ENCODE results near the gene ALPK3.
"Not testable (repeated sequence)": the region's sequence is repeated elsewhere in the genome, so short reads cannot be mapped to it uniquely, and the experiment has no call there.

Gene ALPK3

DNA sequence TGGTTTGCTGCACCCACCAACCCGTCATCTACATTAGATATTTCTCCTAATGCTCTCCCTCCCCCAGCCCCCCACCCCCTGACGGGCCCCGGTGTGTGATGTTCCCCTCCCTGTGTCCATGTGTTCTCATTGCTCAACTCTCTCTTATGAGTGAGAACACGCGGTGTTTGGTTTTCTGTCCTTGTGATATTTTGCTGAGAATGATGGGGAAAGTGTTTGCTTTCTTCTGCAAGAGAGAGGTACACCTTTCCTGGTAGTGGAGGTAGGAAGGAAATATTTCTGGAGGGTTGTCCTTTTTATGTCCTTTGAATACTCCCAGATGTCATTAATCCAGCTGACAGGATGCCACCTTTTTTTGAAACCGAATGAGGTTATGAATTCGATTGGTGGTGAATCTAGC, 56.8 kb downstream of the ALPK3 start:
- DNase-seq (ENCODE audit: low read depth): no peak

DNA sequence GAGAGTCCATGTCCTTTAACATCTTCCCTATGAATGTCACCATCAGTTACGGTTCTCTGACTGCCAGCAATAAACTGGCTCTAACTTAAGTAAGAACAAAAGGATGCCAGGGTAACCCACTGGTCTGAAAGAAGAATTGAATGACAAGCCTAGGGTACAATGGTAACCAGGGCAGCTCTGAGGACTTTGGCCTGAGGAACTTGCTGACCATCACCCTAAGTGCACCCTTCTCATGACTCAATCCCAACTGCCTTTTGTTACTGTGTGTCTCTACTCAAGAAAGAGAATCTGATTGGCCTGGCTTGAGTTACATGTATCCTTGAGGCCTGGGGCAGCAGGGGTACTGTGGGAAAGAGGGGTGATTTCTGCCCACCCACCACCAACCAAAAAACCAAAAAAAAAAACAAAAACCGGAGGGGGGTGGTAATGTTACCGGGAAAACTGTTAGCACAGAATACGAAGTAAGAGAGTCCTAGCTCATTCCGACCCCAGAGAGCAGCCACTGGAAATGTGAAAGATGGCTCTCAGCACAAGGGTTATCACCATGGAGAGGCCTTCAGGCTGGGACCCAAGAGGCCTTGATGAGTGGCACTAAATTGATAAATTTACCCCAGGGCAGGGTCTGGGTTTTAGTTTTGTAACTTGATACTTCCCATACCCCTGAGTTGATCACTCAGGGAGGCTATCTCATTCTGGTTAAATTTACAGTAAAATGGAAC, 58.0 kb downstream of the ALPK3 start:
- DNase-seq (ENCODE audit: low read depth): no peak

DNA sequence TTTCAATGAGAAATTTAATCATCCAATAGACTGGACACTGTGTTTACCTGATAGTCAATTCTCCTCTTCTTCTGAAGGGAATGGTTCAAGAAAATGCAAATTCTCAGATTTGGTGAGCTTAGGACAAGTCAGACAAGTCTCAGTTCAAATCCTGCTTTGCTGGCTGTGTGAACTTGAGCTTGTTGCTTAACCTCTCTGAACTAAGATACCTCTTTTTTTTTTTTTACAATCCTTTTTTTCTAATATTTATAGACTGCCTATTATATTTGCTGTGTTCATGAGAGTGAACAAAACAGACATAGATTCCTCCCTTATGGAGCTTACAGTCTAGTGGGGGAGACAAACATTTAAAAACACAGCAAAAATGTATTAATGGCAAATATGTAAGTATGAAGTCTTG, 59.1 kb downstream of the ALPK3 start:
- no peak for DNase-seq (ENCODE audit: low read depth)

DNA sequence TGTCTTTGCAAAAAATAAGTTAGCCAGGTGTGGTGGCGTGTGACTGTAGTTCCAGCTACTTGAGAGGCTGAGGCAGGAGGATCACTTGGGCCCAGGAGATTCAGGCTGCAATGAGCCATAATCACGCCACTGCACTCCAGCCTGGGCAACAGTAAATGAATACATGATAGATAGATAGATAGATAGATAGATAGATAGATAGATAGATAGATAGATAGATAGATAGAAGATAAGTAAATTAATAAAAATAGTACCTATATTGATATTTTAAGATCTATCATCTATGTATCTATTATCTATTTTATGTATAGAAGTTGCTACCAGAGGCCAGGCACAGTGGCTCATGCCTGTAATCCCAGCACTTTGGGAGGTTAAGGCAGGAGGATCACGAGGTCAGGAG, 60.5 kb downstream of the ALPK3 start:
- not testable (repeated sequence) for DNase-seq (ENCODE audit: low read depth)

DNA sequence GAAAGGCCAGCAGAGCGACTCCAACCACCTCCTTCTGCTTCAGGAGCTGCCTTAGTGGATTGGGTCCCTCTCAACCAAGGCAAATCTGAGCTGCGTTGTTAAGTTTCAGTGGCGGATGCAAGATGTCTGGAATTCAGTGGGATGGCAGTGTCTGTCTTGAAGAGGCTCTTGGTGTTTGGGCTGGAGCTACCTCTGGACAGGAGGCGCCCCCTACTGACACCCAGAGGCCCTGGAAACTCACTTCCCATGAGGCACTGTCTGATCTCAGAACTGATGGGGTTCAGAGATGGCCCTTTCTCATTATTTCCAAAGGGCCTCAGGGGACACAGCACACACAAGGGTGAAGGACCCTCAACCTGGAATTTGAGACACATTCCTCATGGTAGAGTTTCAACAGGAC, 61.3 kb downstream of the ALPK3 start:
- peak; percentile 9 for DNase-seq (ENCODE audit: low read depth)

DNA sequence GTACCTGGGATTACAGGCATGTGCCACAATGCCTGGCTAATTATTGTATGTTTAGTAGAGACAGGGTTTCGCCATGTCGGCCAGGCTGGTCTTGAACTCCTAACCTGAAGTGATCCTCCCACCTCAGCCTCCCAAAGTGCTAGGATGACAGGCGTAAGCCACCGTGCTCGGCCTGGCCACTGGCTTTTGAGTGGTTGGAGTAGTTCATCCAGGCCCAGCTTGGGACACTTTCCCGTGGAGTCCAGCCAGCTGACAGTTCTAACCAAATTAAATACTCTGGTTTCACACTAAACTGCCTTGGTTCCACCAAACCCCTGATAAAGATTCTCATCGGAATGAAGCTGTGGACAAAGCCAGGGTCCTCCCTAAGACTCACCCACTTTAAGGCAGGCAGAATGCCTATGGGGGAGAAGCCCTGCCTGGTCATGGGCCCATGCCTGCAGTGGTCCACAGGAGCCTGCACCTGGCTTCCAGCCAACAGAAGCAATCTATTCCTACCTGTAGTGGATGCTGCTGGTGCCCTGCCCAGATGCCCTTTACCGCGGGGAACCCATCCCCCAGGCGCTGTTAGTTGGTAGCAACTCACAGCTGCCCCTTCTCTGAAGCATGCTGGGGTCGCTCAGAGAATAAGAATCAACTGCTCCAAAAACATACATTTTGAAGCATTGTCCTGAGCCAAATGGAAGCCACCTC, 62.1 kb downstream of the ALPK3 start:
- no peak for DNase-seq (ENCODE audit: low read depth)

DNA sequence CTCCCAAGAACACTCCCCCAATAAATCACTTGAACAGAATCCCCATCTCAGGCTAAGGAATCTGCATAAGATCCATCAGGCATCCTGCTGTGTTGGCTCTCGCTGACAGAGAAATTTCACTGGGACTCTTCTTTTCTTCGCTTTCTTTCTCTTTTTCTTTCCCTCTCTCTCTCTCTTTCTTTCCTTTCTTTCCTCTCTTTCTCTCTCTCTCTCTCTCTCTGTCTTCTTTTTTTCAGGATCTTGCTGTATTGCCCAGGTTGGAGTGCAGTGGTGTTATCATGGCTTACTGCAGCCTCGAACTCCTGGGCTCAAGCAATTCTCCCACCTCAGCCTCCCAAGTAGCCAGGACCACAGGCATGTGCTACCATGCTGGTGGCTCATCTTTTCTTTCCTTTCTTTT, 62.9 kb downstream of the ALPK3 start:
- DNase-seq (ENCODE audit: low read depth): no peak

DNA sequence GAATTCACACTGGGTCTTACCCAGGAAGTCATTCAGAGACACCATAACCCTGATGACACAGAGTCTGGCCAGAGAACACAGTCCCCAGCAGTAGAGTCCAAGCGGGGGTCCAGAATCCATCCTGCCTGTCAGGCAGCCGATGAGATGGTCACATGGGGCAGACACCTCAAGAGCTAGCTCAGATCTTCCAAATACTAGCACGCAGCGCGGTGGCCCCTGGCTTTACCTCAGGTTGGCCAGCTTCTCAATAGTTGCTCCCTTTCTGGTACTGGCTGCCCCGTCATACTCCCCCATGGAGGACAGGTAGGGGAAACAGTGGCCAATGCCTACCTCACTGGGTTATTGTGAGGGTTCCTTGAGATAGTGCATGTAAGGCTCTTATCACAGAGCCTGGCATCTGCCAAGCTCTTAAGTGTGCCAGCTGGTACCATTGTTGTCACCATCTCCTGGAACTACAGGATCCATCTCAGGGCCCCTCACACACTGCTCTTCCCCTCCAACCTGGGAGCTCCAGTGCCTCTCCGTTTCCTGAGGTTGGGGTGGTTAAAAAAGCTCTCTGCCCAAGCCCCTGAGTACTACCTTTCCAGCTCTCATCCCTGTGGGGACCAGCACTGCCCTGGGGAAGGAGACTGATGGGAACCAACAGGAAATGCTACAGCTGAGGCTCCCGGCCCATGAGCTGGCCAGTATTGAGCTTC, 63.8 kb downstream of the ALPK3 start:
- no peak for DNase-seq (ENCODE audit: low read depth)

DNA sequence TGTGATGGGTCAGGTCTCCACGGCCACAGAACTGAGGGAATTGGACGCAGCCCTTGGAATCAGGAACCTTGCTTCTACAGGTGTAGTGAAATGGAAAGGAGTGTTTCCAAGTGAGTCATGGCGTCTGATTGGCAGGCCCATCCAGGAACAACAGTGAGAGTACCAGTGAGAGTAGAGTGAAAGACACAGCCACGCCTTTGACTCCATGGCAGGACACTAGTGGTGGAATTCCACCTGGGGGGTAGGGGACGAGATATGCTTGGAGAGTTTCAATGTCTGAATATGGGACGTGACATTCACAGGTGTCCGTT, 64.3 kb downstream of the ALPK3 start:
- DNase-seq (ENCODE audit: low read depth): no peak

DNA sequence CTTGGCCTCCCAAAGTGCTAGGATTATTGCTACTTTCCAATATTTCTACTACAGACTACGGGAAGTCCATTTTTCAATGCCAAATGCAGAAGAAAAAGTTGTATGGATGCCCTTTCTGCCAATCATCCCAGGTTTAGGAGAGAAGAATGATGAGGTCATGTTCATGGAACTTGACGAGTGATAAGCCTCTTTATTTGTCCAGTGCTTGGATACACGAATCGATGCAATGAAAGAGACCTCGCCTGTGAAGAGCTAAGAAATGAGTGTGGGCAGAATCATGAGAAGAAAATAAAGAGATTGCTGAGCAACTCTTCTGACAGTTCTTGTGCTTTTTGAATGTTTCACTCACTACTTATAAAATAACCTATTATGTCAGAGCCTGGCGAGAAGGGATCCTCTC, 66.3 kb downstream of the ALPK3 start:
- no peak for DNase-seq (ENCODE audit: low read depth)

DNA sequence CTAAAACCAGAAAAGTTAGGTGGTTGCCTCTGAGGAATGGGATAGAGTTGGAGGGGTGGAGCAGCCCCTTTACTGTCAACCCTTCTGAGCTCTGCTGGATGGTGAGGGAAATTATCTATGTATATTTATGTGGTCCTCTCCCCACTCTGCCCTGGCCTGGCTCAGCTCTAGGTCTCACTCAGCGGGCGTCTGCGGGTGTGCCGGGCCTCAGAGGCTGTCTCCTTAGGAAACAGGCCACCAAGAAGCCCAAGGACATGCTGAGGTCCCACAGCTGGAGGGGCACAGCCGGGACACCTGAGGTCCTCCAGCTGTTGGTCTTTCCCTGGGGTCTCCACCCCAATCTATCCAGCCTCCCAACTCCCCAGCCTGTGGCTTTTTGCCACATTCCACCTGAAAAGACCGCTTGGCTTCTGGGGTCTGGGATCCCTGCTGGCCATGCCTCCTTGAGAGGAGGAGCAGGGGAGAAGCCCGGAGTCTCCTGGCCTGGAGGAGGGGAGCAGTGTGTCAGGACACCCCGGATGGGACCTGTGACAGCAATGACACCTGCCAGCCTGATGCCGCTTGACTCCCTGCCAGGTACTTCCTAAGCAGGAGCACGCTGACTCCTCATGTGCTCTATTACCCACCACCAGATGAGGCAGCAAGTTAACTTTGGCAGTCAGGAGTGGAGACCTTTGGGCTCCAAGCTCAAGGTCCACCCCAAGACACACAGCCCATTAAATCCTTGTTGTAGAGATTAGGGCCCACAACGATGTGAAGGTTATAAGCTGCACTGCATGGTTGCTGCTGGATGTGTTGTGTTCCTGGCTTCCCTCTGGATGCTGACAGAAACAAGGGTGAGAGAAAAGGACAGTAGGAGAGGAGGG, 67.0 kb downstream of the ALPK3 start, which contains the start of gene SLC28A1:
SLC28A1 (plus strand) TSS at position 747 of the 866 bp plus-strand sequence. CDS start 3,099 bp downstream, outside the sequence.
- DNase-seq (ENCODE audit: low read depth): no peak

DNA sequence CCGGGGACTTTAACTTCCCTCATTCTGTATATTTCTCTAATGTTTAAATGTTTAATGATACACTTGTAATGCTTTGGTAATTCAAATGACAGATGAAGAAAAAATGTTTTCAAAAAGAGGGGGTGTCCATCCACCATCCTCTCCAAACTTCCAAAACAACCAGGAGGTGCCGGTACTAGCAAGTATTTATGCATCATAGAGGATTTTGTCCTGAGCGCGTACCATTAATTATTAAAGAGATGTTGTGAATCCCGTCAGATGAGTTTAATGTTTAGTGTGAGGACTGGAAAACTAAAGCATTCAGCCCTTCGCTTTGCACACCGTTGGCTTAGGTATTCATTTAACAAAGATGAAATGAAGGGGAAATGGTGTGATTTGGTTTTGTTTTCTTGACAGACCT, 68.6 kb downstream of the ALPK3 start:
- DNase-seq (ENCODE audit: low read depth): no peak

DNA sequence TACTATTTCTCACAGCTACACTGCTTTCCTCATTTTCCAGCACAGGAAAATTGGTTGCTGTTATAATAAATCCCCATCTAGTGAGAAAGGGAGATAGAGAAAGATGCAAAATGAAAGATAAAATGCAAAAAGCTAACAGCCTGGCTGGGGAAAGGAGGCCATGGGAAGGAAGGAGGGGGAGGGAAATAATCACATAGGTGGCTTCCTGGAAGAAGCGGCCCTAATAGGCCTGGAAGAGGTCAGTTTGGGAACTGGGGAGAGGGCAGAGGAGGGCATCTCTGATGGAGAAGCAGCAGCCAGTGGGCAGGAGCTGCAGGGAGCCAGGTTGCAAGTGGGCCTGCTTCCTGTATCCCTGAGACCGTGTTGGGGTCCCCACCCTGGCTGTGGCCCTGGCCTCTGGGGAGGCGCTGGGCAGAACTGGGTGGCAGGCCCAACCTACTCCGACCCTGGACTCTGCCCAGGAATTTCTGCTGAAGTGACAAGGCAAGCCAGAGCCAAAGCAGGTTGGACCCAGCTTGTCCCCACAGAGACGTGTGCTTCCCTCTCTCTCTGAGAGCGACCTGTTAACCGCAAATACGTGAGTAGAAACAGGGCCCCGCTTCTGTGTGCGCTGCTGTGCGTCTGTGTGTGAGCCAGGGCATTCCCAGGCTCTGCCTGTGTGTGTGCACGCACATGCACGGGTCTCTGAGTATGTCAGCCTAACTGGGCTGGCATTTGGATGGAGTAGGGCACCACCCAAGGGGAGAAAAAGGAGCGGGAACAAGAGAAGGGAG, 69.2 kb downstream of the ALPK3 start:
- no peak for DNase-seq (ENCODE audit: low read depth)

DNA sequence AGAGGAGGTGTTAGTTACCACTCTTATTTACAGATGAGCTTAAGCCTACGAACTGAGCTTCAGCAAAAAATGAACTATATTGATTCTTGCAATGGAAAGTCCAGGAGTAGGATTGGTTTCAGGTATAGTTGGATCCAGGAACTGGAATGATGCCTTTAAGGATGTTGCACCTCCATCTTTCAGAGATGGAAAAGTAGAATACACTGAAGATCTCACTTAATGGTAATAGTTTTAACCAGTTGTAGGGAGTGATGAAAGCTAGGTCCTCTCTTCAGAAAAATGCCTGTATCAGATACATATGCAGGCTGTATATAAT, 69.8 kb downstream of the ALPK3 start:
- no peak for DNase-seq (ENCODE audit: low read depth)

DNA sequence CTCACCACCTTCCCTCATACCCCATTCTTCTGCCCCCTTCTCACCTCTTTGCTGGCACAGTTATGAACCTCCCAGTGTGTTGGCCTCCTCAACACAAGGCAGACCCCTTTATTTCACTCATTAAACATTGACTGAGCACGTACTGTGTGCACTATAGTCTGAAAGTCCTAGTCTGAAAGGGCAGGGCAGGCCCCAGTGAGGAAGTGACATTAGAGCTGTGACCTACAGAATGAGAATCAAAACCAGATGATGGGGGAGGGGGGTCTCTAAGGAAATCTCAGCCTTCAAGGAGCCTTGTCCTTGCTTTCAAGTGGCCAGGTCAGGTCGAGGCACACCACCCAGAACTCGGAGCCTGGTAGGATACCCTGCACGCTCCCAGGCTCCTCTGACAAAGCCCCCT, 70.8 kb downstream of the ALPK3 start:
- no peak for DNase-seq (ENCODE audit: low read depth)

DNA sequence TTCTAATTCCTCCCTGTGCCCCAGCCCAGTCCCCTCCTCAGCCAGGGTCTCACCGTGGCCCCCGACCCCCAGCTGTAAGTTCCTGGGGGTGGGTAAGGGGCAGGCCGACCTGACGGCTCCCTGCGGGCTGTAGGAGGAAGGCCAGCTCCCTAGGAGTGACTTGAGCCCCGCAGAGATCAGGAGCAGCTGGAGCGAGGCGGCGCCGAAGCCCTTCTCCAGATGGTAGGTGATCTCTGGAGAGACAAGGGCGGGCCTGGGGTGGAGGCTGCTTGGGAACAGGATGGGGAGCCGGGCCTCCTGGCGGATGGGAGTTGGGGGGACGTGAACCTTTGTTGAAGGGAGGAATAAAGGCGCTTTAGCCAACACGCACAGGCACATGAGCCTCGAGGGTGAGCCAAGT, 71.5 kb downstream of the ALPK3 start:
- DNase-seq (ENCODE audit: low read depth): no peak

DNA sequence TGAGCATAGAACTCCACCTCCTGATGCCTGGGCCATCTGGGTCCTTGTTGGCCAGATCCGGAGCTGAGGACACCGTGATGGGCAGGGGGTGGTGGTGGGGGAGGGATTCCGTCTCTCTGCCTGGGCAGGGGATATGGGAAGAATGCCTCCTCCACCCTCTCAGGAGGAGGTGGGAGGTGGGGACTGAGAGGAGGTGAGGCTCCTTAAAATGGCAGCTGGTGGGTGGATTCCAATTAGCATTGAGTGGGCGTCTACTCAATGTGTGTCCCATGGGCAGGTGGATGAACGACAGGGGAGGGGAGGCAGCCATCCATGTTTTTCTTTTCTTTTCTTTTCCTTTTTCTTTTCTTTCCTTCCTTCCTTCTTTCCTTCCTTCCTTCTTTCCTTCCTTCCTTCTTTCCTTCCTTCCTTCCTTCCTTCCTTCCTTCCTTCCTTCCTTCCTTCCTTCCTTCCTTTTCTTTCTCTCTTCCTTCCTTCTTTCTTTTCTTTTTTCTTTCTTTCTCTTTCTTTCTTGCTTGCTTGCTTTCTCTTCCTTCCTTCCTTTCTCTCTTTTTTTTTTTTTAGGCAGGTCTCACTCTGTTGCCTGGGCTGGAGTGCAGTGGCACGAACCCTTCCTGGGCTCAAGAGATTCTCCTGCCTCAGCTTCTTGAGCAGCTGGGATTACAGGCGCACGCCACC, 72.3 kb downstream of the ALPK3 start:
- no peak for DNase-seq (ENCODE audit: low read depth)

DNA sequence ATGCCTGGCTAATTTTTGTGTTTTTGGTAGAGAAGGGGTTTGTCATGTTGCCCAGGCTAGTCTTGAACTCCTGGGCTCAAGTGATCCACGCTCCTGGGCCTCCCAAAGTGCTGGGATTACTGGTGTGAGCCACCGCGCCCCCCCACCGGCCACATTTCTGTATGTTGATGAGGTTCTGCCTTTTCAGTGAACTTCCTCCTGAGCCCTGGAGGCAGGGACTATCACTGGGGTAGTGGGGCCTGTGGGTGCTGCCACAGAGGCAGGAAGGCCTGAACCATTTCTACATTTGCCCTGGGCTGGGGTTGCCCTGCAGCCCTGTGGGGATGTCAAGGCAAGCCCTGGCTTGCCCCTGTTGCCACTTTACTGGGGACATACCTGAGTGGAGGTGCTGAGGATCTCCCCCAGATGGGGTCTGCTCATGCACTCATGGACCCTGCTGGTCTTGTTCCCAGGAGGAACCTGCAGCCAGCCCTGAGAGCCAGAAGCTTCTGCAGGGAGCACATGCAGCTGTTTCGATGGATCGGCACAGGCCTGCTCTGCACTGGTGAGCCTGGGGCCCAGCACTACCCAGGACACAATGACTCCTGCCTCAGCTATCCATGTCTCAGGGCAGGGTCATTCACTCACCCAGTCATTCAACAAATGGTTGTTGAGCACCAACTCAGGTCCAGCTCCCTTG, 73.0 kb downstream of the ALPK3 start:
- no peak for DNase-seq (ENCODE audit: low read depth)

DNA sequence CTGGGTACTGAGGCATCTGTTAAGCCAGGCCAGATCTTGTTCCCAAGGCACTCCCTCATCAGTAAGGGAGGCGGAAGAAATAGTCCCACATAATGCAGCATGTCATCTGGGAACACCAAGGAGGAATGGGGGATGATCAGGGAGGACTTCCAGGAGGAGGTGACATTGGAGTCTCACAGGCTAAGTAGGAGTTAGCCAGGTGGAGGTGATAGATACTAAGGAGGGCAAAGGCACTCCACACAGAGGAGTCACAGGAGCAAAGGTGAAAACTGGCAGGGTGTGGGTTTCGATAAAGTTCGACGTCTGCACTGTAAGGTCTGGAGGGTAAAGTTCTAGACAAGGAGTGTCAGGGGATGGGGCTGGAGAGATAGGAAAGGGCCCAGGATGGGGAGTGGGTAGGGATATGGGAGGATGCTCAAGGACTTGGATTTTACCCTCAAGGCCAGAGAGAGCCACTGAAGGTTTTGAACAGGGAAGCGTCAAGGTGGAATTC, 73.6 kb downstream of the ALPK3 start:
- no peak for DNase-seq (ENCODE audit: low read depth)

DNA sequence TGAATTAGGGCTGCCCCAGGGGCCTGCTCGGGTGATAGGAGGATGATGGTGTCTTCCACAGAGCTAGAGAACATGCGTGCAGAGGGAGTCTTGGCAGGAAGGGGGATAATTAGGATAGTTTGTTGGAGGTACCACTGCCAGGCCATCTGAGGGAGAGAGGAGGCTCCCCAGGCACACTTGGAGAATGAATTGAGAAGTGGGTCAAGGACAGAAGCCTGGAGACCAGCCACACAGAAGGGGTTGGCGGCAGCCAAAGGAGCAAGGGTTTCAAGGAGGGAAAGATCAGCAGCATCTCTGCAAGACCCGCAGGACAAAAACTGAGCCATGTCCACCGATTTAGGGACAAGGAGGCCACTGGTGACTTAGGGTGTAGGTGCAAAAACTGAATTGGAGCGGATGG, 74.2 kb downstream of the ALPK3 start:
- no peak for DNase-seq (ENCODE audit: low read depth)

Measured in T-helper 22 cell (primary cell).